IMR-90 (cell line): ENCODE measurements around the gene ATP10A. TPM values are rescaled to one million over a fixed set of nuclear protein-coding genes. Genes with fewer than 3 reads are reported as not detected.
A peak's percentile ranks its signal among the peaks of the same experiment; 100 is the strongest.

Experiments used
- ATAC-seq: fragments of 200-7000 bp; cut with Tn5 transposase; 2 replicates; pipeline ENCODE4 v1.9.1; 2020; ENCODE audit warnings: low read depth, mild to moderate bottlenecking, moderate library complexity
- BruUV-seq: library from RNA; stranded (reverse); fragments of 400-500 nt; replicated peaks from 2 replicates; lab custom pipeline; 2021; lab: Mats Ljungman, UMichigan
- CTCF ChIA-PET: fragments of 300-600 bp; formaldehyde crosslinking; extraction: SDS; loops from one replicate; lab custom pipeline; 2021; ENCODE audit warnings: antibody characterized with exemption; lab: Yijun Ruan, JAX
- POLR2A ChIA-PET: fragments of 300-600 bp; sonication (Branson Sonifier 250); formaldehyde crosslinking; loops from one replicate; lab custom pipeline; 2022; ENCODE audit warnings: antibody characterized with exemption; ENCODE audit not compliant: unreplicated experiment; lab: Charles Lee
- DNase-seq: peaks from one replicate; pipeline ENCODE4 v3.0.0; 2013
- H2AFZ ChIP-seq: replicated peaks from 2 replicates; pipeline ENCODE3; 2013; ENCODE audit warnings: low read length, mild to moderate bottlenecking; ENCODE audit not compliant: poor library complexity
- H2AK5ac ChIP-seq: 2 replicates; pipeline ENCODE4 v1.6.1; 2013; ENCODE audit warnings: low read depth, low read length, inconsistent platforms
- H2AK9ac ChIP-seq: replicated peaks from 2 replicates; pipeline ENCODE3; 2013; ENCODE audit warnings: mild to moderate bottlenecking, low read depth, low read length, moderate library complexity; ENCODE audit not compliant: poor library complexity
- H2BK120ac ChIP-seq: 2 replicates; pipeline ENCODE4 v1.6.1; 2013; ENCODE audit warnings: low read depth, low read length, inconsistent platforms
- H2BK15ac ChIP-seq: 3 replicates; pipeline ENCODE4 v1.6.1; 2013; ENCODE audit warnings: low read depth, low read length, inconsistent platforms
- H2BK20ac ChIP-seq: 2 replicates; pipeline ENCODE4 v1.6.1; 2013; ENCODE audit warnings: low read depth, mild to moderate bottlenecking, inconsistent platforms, low read length, moderate library complexity
- H2BK5ac ChIP-seq: 2 replicates; pipeline ENCODE4 v1.6.1; 2013; ENCODE audit warnings: mild to moderate bottlenecking, low read depth, low read length, inconsistent platforms; ENCODE audit not compliant: poor library complexity, severe bottlenecking
- H3K14ac ChIP-seq: replicated peaks from 2 replicates; pipeline ENCODE4 v1.6.1; 2013; ENCODE audit warnings: low read depth, low read length, inconsistent platforms
- H3K18ac ChIP-seq: 2 replicates; pipeline ENCODE4 v1.6.1; 2013; ENCODE audit warnings: low read depth, low read length, control low read depth
- H3K23ac ChIP-seq: 2 replicates; pipeline ENCODE4 v1.6.1; 2013; ENCODE audit warnings: low read depth, low read length, inconsistent platforms
- H3K27ac ChIP-seq: 2 replicates; pipeline ENCODE4 v1.5.1; 2013; ENCODE audit warnings: mild to moderate bottlenecking, control low read depth, low read length; ENCODE audit not compliant: insufficient read depth
- H3K27me3 ChIP-seq: 2 replicates; pipeline ENCODE4 v1.6.1; 2013; ENCODE audit warnings: low read length; ENCODE audit not compliant: control insufficient read depth, insufficient read depth
- H3K36me3 ChIP-seq: 2 replicates; pipeline ENCODE4 v1.6.1; 2013; ENCODE audit warnings: low read length, mixed read lengths; ENCODE audit not compliant: control insufficient read depth, insufficient read depth
- H3K4ac ChIP-seq: 2 replicates; pipeline ENCODE4 v1.6.1; 2013; ENCODE audit warnings: low read depth, low read length, inconsistent platforms
- H3K4me1 ChIP-seq: 2 replicates; pipeline ENCODE4 v1.6.1; 2013; ENCODE audit warnings: low read length, mixed read lengths; ENCODE audit not compliant: control insufficient read depth, insufficient read depth
- H3K4me2 ChIP-seq: 2 replicates; pipeline ENCODE4 v1.6.1; 2013; ENCODE audit warnings: low read depth, mild to moderate bottlenecking, control low read depth, low read length, moderate library complexity
- H3K4me3 ChIP-seq: 2 replicates; pipeline ENCODE4 v1.5.1; 2013; ENCODE audit warnings: low read depth, mild to moderate bottlenecking, control low read depth, low read length, moderate library complexity; ENCODE audit not compliant: insufficient read depth
- H3K56ac ChIP-seq: 2 replicates; pipeline ENCODE4 v1.6.1; 2013; ENCODE audit warnings: low read length, inconsistent platforms; ENCODE audit not compliant: insufficient read depth; ENCODE audit errors: extremely low read depth
- H3K79me1 ChIP-seq, 2 experiments: 2 replicates each; pipeline ENCODE4 v1.6.1; 2013; ENCODE audit warnings: low read length in 2 of 2, inconsistent platforms in 1 of 2, low read depth in 1 of 2
- H3K9ac ChIP-seq: 2 replicates; pipeline ENCODE4 v1.6.1; 2013; ENCODE audit warnings: low read depth, low read length, control low read depth
- H3K9me1 ChIP-seq: 2 replicates; pipeline ENCODE4 v1.6.1; 2013; ENCODE audit warnings: low read length, inconsistent platforms; ENCODE audit not compliant: insufficient read depth
- H3K9me3 ChIP-seq: 2 replicates; pipeline ENCODE4 v1.6.1; 2013; ENCODE audit warnings: low read length; ENCODE audit not compliant: control insufficient read depth, insufficient read depth
- H4K20me1 ChIP-seq: 2 replicates; pipeline ENCODE4 v1.6.1; 2013; ENCODE audit warnings: low read length, inconsistent platforms; ENCODE audit not compliant: insufficient read depth
- H4K5ac ChIP-seq: 2 replicates; pipeline ENCODE4 v1.6.1; 2013; ENCODE audit warnings: mild to moderate bottlenecking, low read depth, low read length, control low read depth
- H4K8ac ChIP-seq, 2 experiments: 2 replicates each; pipeline ENCODE4 v1.6.1; 2013; ENCODE audit warnings: low read depth in 2 of 2, low read length in 2 of 2, control low read depth in 1 of 2, inconsistent platforms in 1 of 2
- H4K91ac ChIP-seq: 2 replicates; pipeline ENCODE4 v1.6.1; 2013; ENCODE audit warnings: low read depth, low read length, inconsistent platforms; ENCODE audit not compliant: insufficient read depth
- BHLHE40 ChIP-seq: fragments of 150-350 bp; IDR thresholded peaks from 2 replicates; pipeline ENCODE4 v1.6.1; 2016; ENCODE audit warnings: mild to moderate bottlenecking, low read depth, low read length
- CEBPB ChIP-seq: IDR thresholded peaks from 2 replicates; pipeline ENCODE4 v1.6.1; 2012; ENCODE audit warnings: low read depth, low read length, improper control_type of control experiment
- CHD1 ChIP-seq: IDR thresholded peaks from 2 replicates; pipeline ENCODE4 v1.6.1; 2012; ENCODE audit warnings: low read depth, low read length, improper control_type of control experiment
- CTCF ChIP-seq: conservative IDR thresholded peaks from 2 replicates; pipeline ENCODE4 v1.5.1; 2012; ENCODE audit warnings: mild to moderate bottlenecking, low read depth, low read length, improper control_type of control experiment
- ELK1 ChIP-seq: fragments of 150-350 bp; IDR thresholded peaks from 2 replicates; pipeline ENCODE4 v1.6.1; 2016; ENCODE audit warnings: low read depth, mild to moderate bottlenecking, low read length, moderate library complexity, borderline replicate concordance
- FOS ChIP-seq: fragments of 150-350 bp; IDR thresholded peaks from 2 replicates; pipeline ENCODE4 v1.6.1; 2016; ENCODE audit warnings: low read depth, low read length
- MAFK ChIP-seq: IDR thresholded peaks from 2 replicates; pipeline ENCODE4 v1.6.1; 2012; ENCODE audit warnings: low read depth, low read length, improper control_type of control experiment
- MAZ ChIP-seq: IDR thresholded peaks from 2 replicates; pipeline ENCODE4 v1.6.1; 2012; ENCODE audit warnings: low read depth, mild to moderate bottlenecking, low read length, improper control_type of control experiment, moderate library complexity, borderline replicate concordance
- MXI1 ChIP-seq: IDR thresholded peaks from 2 replicates; pipeline ENCODE4 v1.6.1; 2012; ENCODE audit warnings: low read depth, mild to moderate bottlenecking, low read length, moderate library complexity, borderline replicate concordance
- NFE2L2 ChIP-seq: fragments of 150-350 bp; IDR thresholded peaks from 2 replicates; pipeline ENCODE4 v1.6.1; 2016; ENCODE audit warnings: low read depth, mild to moderate bottlenecking, low read length
- POLR2A ChIP-seq: IDR thresholded peaks from 2 replicates; pipeline ENCODE4 v1.6.1; 2012; ENCODE audit warnings: mild to moderate bottlenecking, low read depth, low read length
- RAD21 ChIP-seq: IDR thresholded peaks from 2 replicates; pipeline ENCODE4 v1.6.1; 2012; ENCODE audit warnings: low read length, improper control_type of control experiment
- RCOR1 ChIP-seq: IDR thresholded peaks from 2 replicates; pipeline ENCODE4 v1.6.1; 2012; ENCODE audit warnings: mild to moderate bottlenecking, low read length, improper control_type of control experiment; ENCODE audit not compliant: insufficient replicate concordance
- RFX5 ChIP-seq: IDR thresholded peaks from 2 replicates; pipeline ENCODE4 v1.8.0; 2012; ENCODE audit warnings: low read depth, mild to moderate bottlenecking, low read length, moderate library complexity
- SMC3 ChIP-seq: fragments of 150-350 bp; IDR thresholded peaks from 2 replicates; pipeline ENCODE4 v1.6.1; 2016; ENCODE audit warnings: low read depth, mild to moderate bottlenecking, antibody characterized with exemption, low read length, moderate library complexity
- USF2 ChIP-seq: fragments of 150-350 bp; IDR thresholded peaks from 2 replicates; pipeline ENCODE4 v1.6.1; 2017; ENCODE audit warnings: mild to moderate bottlenecking, antibody characterized with exemption, low read length, low read depth
- WGBS, 2 experiments: methylation state at CpG; one replicate each; pipeline versions ENCODE4 v1.1.5 to v1.1.7; 2013; ENCODE audit warnings: missing lambda C conversion rate in 2 of 2; ENCODE audit not compliant: insufficient read length in 1 of 2; ENCODE audit errors: extremely low coverage in 2 of 2; 5-methylcytosine and 5-hydroxymethylcytosine counted together
- dilution Hi-C: fragments of 300-500 bp; cut with HindIII; formaldehyde crosslinking; loops from one replicate; pipeline ENCODE4 v1.14.3; 2018; ENCODE audit warnings: low sequenced_read_pairs; ENCODE audit not compliant: unreplicated experiment
- in situ Hi-C: fragments of 300-500 bp; cut with MboI; formaldehyde crosslinking; loops from 3 replicates; pipeline ENCODE4 v1.14.3; 2019; ENCODE audit warnings: low sequenced_read_pairs, inconsistent platforms, mixed read lengths
- intact Hi-C: fragments of 100-400 bp; cut with micrococcal nuclease; formaldehyde crosslinking; loops from 2 replicates; pipeline ENCODE4 v1.10.0; 2022
- polyA plus RNA-seq, 3 experiments: library from polyadenylated mRNA; depleted of rRNA; stranded (reverse); fragments of >200 nt; gene quantifications; 2 replicates each; pipeline ENCODE4 v1.2.3, GENCODE V29; 2012; ENCODE audit warnings: low replicate concordance in 1 of 3
- total RNA-seq: library from RNA; depleted of rRNA; stranded (reverse); fragments of >200 nt; gene quantifications from 2 replicates; pipeline ENCODE4 v1.2.3, GENCODE V29; 2012

Gene ATP10A
- total and polyA plus RNA-seq, 2 of the 4 experiments (the other 2 are of a cell fraction) = 13.8 to 16.0 TPM

- H3K4ac ChIP-seq = peak overlapping the region; percentile 11; the same call in 1 of the 2 replicates
- no peak overlapping the region; the same call in 1 of the 2 replicates for H4K91ac ChIP-seq
- H3K4me1 ChIP-seq = peaks cover 6% of the 10 kb centered on the region
- dilution Hi-C loops = no loop called here
- no peak overlapping the region for H3K4me3 ChIP-seq
- H2BK15ac ChIP-seq = no peak overlapping the region
- no peak overlapping the region for H2BK20ac ChIP-seq
- H3K9me1 ChIP-seq = peaks cover 29% of the 10 kb centered on the region
- no peak overlapping the region for H3K23ac ChIP-seq
- peak overlapping the region; percentile 27 for H2AFZ ChIP-seq
- no peaks in the 10 kb centered on the region; the same call in 1 of the 2 replicates for H4K20me1 ChIP-seq
- no peaks in the 10 kb centered on the region for H3K9me3 ChIP-seq
- DNase-seq (no peak), ATAC-seq (no peak)
- H3K18ac ChIP-seq = no peak overlapping the region
- WGBS, 2 experiments = 100% methylated on average over 2 of the region's 6 CpGs; no CpG with 5 or more reads in 1 of the 2 experiments
- no peak overlapping the region for H4K5ac ChIP-seq
- H3K36me3 ChIP-seq = no peaks in the 10 kb centered on the region
- H2BK5ac ChIP-seq = no peak overlapping the region
- no peaks in the 10 kb centered on the region for H3K27me3 ChIP-seq
- H3K9ac ChIP-seq = no peak overlapping the region
- no peak overlapping the region for H3K14ac ChIP-seq
- no peak overlapping the region for H2AK9ac ChIP-seq
- in situ Hi-C loops = no loop called here
- CTCF ChIA-PET = no interaction called here
- no peak for TF ChIP-seq FOS
- TF ChIP-seq BHLHE40 = no peak
- no peak for TF ChIP-seq CTCF
- no peak for TF ChIP-seq RCOR1
- TF ChIP-seq RAD21 = no peak
- no peak for TF ChIP-seq MAFK
- TF ChIP-seq ELK1 = no peak
- TF ChIP-seq POLR2A = no peak
- no peak for TF ChIP-seq MXI1
- TF ChIP-seq SMC3 = no peak
- TF ChIP-seq CHD1 = no peak
- no peak for TF ChIP-seq USF2
- no peak for TF ChIP-seq RFX5
- no peak for TF ChIP-seq CEBPB
- no peak for TF ChIP-seq MAZ
- TF ChIP-seq NFE2L2 = no peak
- H3K4me2 ChIP-seq = no peak overlapping the region
- no peak overlapping the region for H3K56ac ChIP-seq
- no peak overlapping the region for H3K27ac ChIP-seq
- no peak overlapping the region for H2AK5ac ChIP-seq
- H2BK120ac ChIP-seq = no peak overlapping the region
- no TSS peak for BruUV-seq
- POLR2A ChIA-PET = no interaction called here
- intact Hi-C loops = loop anchor here (10.0 kb wide), 2 partner anchors 78 to 312 kb away; no protein-coding TSS in a partner anchor
- peaks cover 23 to 62% of the 10 kb centered on the region in 2 experiments for H3K79me1 ChIP-seq
- no peak overlapping the region for H4K8ac ChIP-seq
These were observed 89.9 kb downstream of the ATP10A start for GRCh38 chr15:25773248-25773647.
